Smooth muscle cell (in vitro differentiated cells): ENCODE results near the gene DYNLRB2. TPM values are rescaled to one million over a fixed set of nuclear protein-coding genes. Genes with fewer than 3 reads are reported as not detected.

Experiments
- DNase-seq: peaks from one replicate; lab custom pipeline; 2025; ENCODE audit not compliant: unreplicated experiment; lab: John Stamatoyannopoulos, UW
- H2AFZ ChIP-seq: fragments of 200-600 bp; sonication (generic); 2 replicates; pipeline ENCODE4 v1.6.0; 2016; ENCODE audit warnings: antibody characterized with exemption, low read depth, mild to moderate bottlenecking
- H3F3A ChIP-seq: fragments of 200-600 bp; sonication (generic); 2 replicates; pipeline ENCODE4 v1.6.0; 2017; ENCODE audit warnings: antibody characterized with exemption, low read depth
- H3K27ac ChIP-seq: fragments of 200-600 bp; sonication (generic); 2 replicates; pipeline ENCODE4 v1.5.1; 2016; ENCODE audit warnings: low read depth, mild to moderate bottlenecking
- H3K27me3 ChIP-seq: fragments of 200-600 bp; sonication (generic); 2 replicates; pipeline ENCODE4 v1.6.1; 2016; ENCODE audit warnings: low read depth, mild to moderate bottlenecking
- H3K36me3 ChIP-seq: fragments of 200-600 bp; sonication (generic); 2 replicates; pipeline ENCODE4 v1.5.1; 2016; ENCODE audit warnings: low read depth
- H3K4me1 ChIP-seq: fragments of 200-600 bp; sonication (generic); 2 replicates; pipeline ENCODE4 v1.5.1; 2016; ENCODE audit warnings: low read depth
- H3K4me2 ChIP-seq: fragments of 200-600 bp; sonication (generic); 2 replicates; pipeline ENCODE4 v1.6.0; 2016; ENCODE audit warnings: mild to moderate bottlenecking
- H3K4me3 ChIP-seq: fragments of 200-600 bp; sonication (generic); 2 replicates; pipeline ENCODE4 v1.5.1; 2016; ENCODE audit warnings: mild to moderate bottlenecking
- H3K79me2 ChIP-seq: fragments of 200-600 bp; sonication (generic); 2 replicates; pipeline ENCODE4 v1.6.0; 2016; ENCODE audit warnings: low read depth, mild to moderate bottlenecking
- H3K9ac ChIP-seq: fragments of 200-600 bp; sonication (generic); 2 replicates; pipeline ENCODE4 v1.6.0; 2016; ENCODE audit warnings: low read depth
- H3K9me3 ChIP-seq: fragments of 200-600 bp; sonication (generic); replicated peaks from 2 replicates; pipeline ENCODE4 v1.5.1; 2016; ENCODE audit warnings: low read depth
- H4K20me1 ChIP-seq: fragments of 200-600 bp; sonication (generic); 2 replicates; pipeline ENCODE4 v1.6.0; 2016; ENCODE audit warnings: low read depth
- CTCF ChIP-seq: fragments of 200-600 bp; sonication (generic); IDR thresholded peaks from 2 replicates; pipeline ENCODE4 v1.5.1; 2017; ENCODE audit warnings: borderline replicate concordance, mild to moderate bottlenecking, antibody characterized with exemption; ENCODE audit not compliant: insufficient read depth, poor library complexity, severe bottlenecking
- WGBS: methylation state at CpG from one replicate; pipeline ENCODE4 v1.1.7; 2016; ENCODE audit warnings: low lambda C conversion rate; 5-methylcytosine and 5-hydroxymethylcytosine counted together
- polyA plus RNA-seq: library from polyadenylated mRNA; unstranded; fragments of >200 nt; fragmentation: Nextera tagmentation; extraction: Ambion mirVana; gene quantifications from 2 replicates; pipeline ENCODE4 v1.2.1, GENCODE V29; 2016
- total RNA-seq: library from RNA; depleted of rRNA; stranded (reverse); fragments of >200 nt; gene quantifications from 2 replicates; pipeline ENCODE4 v1.2.3, GENCODE V29; 2014

Gene DYNLRB2
- total and polyA plus RNA-seq, 2 experiments from 2014 or later, result 0.58 TPM; not detected in 1

GRCh38 chr16:80544326-80544725, 3.5 kb downstream of the DYNLRB2 start:
- no peak for DNase-seq
- Histone ChIP-seq H3F3A (no peaks in the 10 kb centered on the region), H4K20me1 (no peaks in the 10 kb centered on the region), H2AFZ (no peak overlapping the region), H3K4me2 (no peak overlapping the region), H3K27ac (no peak overlapping the region), H3K36me3 (no peaks in the 10 kb centered on the region), H3K4me3 (no peak overlapping the region), H3K79me2 (no peaks in the 10 kb centered on the region), H3K9me3 (no peaks in the 10 kb centered on the region), H3K4me1 (no peaks in the 10 kb centered on the region), H3K27me3 (peaks cover 17% of the 10 kb centered on the region), H3K9ac (no peak overlapping the region)
- 78% methylated on average over 6 of the region's 6 CpGs for WGBS
- no peak for TF ChIP-seq CTCF

- no peaks in the 10 kb centered on the region for H3K4me1 ChIP-seq
- peaks cover 16% of the 10 kb centered on the region for H3K27me3 ChIP-seq
- no peak overlapping the region for H3K9ac ChIP-seq
- no peaks in the 10 kb centered on the region for H4K20me1 ChIP-seq
- 75% methylated on average over 4 of the region's 4 CpGs for WGBS
- H3K9me3 ChIP-seq, result no peaks in the 10 kb centered on the region
- no peak overlapping the region for H3K27ac ChIP-seq
- DNase-seq, result no peak
- no peak overlapping the region for H2AFZ ChIP-seq
- H3K4me2 ChIP-seq, result no peak overlapping the region
- no peaks in the 10 kb centered on the region for H3K36me3 ChIP-seq
- no peak overlapping the region for H3K4me3 ChIP-seq
- no peaks in the 10 kb centered on the region for H3K79me2 ChIP-seq
- H3F3A ChIP-seq, result no peaks in the 10 kb centered on the region
- TF ChIP-seq CTCF, result no peak
These were observed 5.5 kb downstream of the DYNLRB2 start for GRCh38 chr16:80546249-80546648.

- DNase-seq, result no peak
- Histone ChIP-seq H3K9me3 (no peaks in the 10 kb centered on the region), H3K4me3 (no peak overlapping the region), H3K36me3 (no peaks in the 10 kb centered on the region), H3K4me1 (no peaks in the 10 kb centered on the region), H3K9ac (no peak overlapping the region), H3K27ac (no peak overlapping the region), H3K4me2 (no peak overlapping the region), H3F3A (no peaks in the 10 kb centered on the region), H3K27me3 (peaks cover 16% of the 10 kb centered on the region), H2AFZ (no peak overlapping the region), H3K79me2 (no peaks in the 10 kb centered on the region), H4K20me1 (no peaks in the 10 kb centered on the region)
- WGBS, result 86% methylated on average over 2 of the region's 2 CpGs
- TF ChIP-seq CTCF, result no peak
These were observed 6.4 kb downstream of the DYNLRB2 start for GRCh38 chr16:80547145-80547544.

GRCh38 chr16:80552277-80552676, 11.5 kb downstream of the DYNLRB2 start:
- no peak for TF ChIP-seq CTCF
- 67% methylated on average over 5 of the region's 5 CpGs for WGBS
- Histone ChIP-seq H3K36me3 (no peaks in the 10 kb centered on the region), H3K9me3 (no peaks in the 10 kb centered on the region), H4K20me1 (no peaks in the 10 kb centered on the region), H2AFZ (no peak overlapping the region), H3K27me3 (peaks cover 17% of the 10 kb centered on the region), H3K4me3 (no peak overlapping the region), H3F3A (no peaks in the 10 kb centered on the region), H3K4me1 (no peaks in the 10 kb centered on the region), H3K79me2 (no peaks in the 10 kb centered on the region), H3K4me2 (no peak overlapping the region), H3K9ac (no peak overlapping the region), H3K27ac (no peak overlapping the region)
- DNase-seq, result no peak
